ENCODE data around the gene GARIN5B.
A peak's percentile ranks its signal among the peaks of the same experiment; 100 is the strongest.
"Not testable (repeated sequence)": the region's sequence is repeated elsewhere in the genome, so short reads cannot be mapped to it uniquely, and the experiment has no call there.

GARIN5B gene

GRCh38 chr19:55339889-55340783, 22.9 kb downstream of the GARIN5B start:
- H3K4me1 ChIP-seq (ENCODE audit: control insufficient read depth, low read depth, low read length) = peaks cover 5% of the 10 kb centered on the region
- H3K4me3 ChIP-seq (ENCODE audit: low read length) = peak overlapping the region; percentile 74
- peaks cover 14% of the 10 kb centered on the region for H3K36me3 ChIP-seq (ENCODE audit: control insufficient read depth, low read depth, low read length)
- H3K9ac ChIP-seq (ENCODE audit: low read length) = peak overlapping the region; percentile 70
- H3K27ac ChIP-seq (ENCODE audit: low read length) = peak overlapping the region; percentile 45
- H3K9me3 ChIP-seq (ENCODE audit: control insufficient read depth, low read depth, low read length) = no peaks in the 10 kb centered on the region
- no peaks in the 10 kb centered on the region for H3K27me3 ChIP-seq (ENCODE audit: control insufficient read depth, insufficient read depth, low read length)

GRCh38 chr19:55339105-55339888, 23.8 kb downstream of the GARIN5B start, which contains the start of gene KMT5C:
KMT5C (plus strand) TSS chr19:55339876; CDS start chr19:55341937, 2,061 bp downstream.
- Histone ChIP-seq H3K4me1 (ENCODE audit: control insufficient read depth, low read depth, low read length) (peaks cover 5% of the 10 kb centered on the region), H3K9ac (ENCODE audit: low read length) (peak within 1 kb of the TSS; percentile 95), H3K36me3 (ENCODE audit: control insufficient read depth, low read depth, low read length) (peaks cover 14% of the 10 kb centered on the region), H3K4me3 (ENCODE audit: low read length) (peak within 1 kb of the TSS; percentile 74), H3K27me3 (ENCODE audit: control insufficient read depth, insufficient read depth, low read length) (no peaks in the 10 kb centered on the region), H3K9me3 (ENCODE audit: control insufficient read depth, low read depth, low read length) (no peaks in the 10 kb centered on the region), H3K27ac (ENCODE audit: low read length) (peak within 1 kb of the TSS; percentile 97)

- H3K9me3 ChIP-seq (ENCODE audit: control insufficient read depth, low read depth, low read length) = no peaks in the 10 kb centered on the region
- no peaks in the 10 kb centered on the region for H3K4me1 ChIP-seq (ENCODE audit: control insufficient read depth, low read depth, low read length)
- no peak overlapping the region for H3K4me3 ChIP-seq (ENCODE audit: low read length)
- H3K27ac ChIP-seq (ENCODE audit: low read length) = no peak overlapping the region
- H3K36me3 ChIP-seq (ENCODE audit: control insufficient read depth, low read depth, low read length) = no peaks in the 10 kb centered on the region
- H3K27me3 ChIP-seq (ENCODE audit: control insufficient read depth, insufficient read depth, low read length) = no peaks in the 10 kb centered on the region
- H3K9ac ChIP-seq (ENCODE audit: low read length) = no peak overlapping the region
These were observed 27.0 kb downstream of the GARIN5B start for GRCh38 chr19:55336101-55336500.

DNA sequence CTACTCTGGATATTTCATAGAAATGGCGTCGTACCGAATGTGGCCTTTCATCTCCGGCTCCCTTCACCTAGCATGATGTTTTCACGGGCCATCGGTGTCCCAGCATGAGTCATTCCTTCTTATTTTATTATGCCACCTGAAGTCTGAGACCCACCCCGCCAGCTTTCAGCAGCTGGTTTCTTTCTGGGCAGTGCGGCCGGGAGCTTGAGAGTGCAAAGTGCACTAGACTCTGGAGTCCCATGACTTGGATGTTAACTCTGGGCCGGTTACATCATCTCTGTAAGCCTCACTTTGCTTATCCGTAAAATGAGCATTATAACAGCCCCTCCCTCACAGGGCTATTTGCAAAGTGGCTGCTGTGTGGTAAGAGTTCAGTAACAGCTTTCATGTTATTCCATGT, 29.2 kb downstream of the GARIN5B start:
- no peak overlapping the region for H3K9ac ChIP-seq (ENCODE audit: low read length)

DNA sequence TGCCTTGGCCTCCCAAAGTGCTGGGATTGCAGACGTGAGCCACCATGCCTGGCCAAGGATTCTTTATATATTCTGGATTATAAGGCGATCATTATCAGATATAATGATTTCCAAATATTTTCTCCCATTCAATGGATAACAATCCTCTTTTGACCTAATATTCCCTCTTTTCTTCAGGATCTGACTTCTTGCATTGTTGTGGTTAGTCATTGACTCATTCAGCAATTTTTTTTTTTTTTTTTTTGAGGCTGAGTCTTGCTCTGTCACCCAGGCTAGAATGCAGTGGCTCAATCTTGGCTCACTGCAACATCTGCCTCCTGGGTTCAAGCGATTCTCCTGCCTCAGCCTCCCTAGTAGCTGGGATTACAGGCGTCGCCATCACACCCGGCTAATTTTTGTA, 33.3 kb downstream of the GARIN5B start:
- not testable (repeated sequence) for H3K27ac ChIP-seq (ENCODE audit: low read length); H3K9me3 ChIP-seq (ENCODE audit: control insufficient read depth, low read depth, low read length); H3K9ac ChIP-seq (ENCODE audit: low read length); H3K4me1 ChIP-seq (ENCODE audit: control insufficient read depth, low read depth, low read length); H3K27me3 ChIP-seq (ENCODE audit: control insufficient read depth, insufficient read depth, low read length); H3K36me3 ChIP-seq (ENCODE audit: control insufficient read depth, low read depth, low read length); H3K4me3 ChIP-seq (ENCODE audit: low read length)

More for the DNA sequence above, 29.2 kb downstream of the GARIN5B start:
- no peaks in the 10 kb centered on the region for H3K9me3 ChIP-seq (ENCODE audit: control insufficient read depth, low read depth, low read length)
- H3K4me1 ChIP-seq (ENCODE audit: control insufficient read depth, low read depth, low read length) = no peaks in the 10 kb centered on the region
- H3K36me3 ChIP-seq (ENCODE audit: control insufficient read depth, low read depth, low read length) = no peaks in the 10 kb centered on the region
- H3K27ac ChIP-seq (ENCODE audit: low read length) = no peak overlapping the region
- no peaks in the 10 kb centered on the region for H3K27me3 ChIP-seq (ENCODE audit: control insufficient read depth, insufficient read depth, low read length)
- H3K4me3 ChIP-seq (ENCODE audit: low read length) = no peak overlapping the region

GRCh38 chr19:55328774-55329318, 34.2 kb downstream of the GARIN5B start:
- not testable (repeated sequence) for H3K27me3 ChIP-seq (ENCODE audit: control insufficient read depth, insufficient read depth, low read length); H3K36me3 ChIP-seq (ENCODE audit: control insufficient read depth, low read depth, low read length); H3K9me3 ChIP-seq (ENCODE audit: control insufficient read depth, low read depth, low read length); H3K4me3 ChIP-seq (ENCODE audit: low read length); H3K27ac ChIP-seq (ENCODE audit: low read length); H3K9ac ChIP-seq (ENCODE audit: low read length); H3K4me1 ChIP-seq (ENCODE audit: control insufficient read depth, low read depth, low read length)

GRCh38 chr19:55325172-55325571, 37.9 kb downstream of the GARIN5B start, which contains the start of gene TMEM150B:
TMEM150B (minus strand) TSS chr19:55325341; CDS start chr19:55321036, 4,305 bp downstream.
- H3K27me3 ChIP-seq (ENCODE audit: control insufficient read depth, insufficient read depth, low read length) = no peaks in the 10 kb centered on the region
- no peak within 1 kb of the TSS for H3K9ac ChIP-seq (ENCODE audit: low read length)
- no peaks in the 10 kb centered on the region for H3K9me3 ChIP-seq (ENCODE audit: control insufficient read depth, low read depth, low read length)
- H3K36me3 ChIP-seq (ENCODE audit: control insufficient read depth, low read depth, low read length) = no peaks in the 10 kb centered on the region
- no peaks in the 10 kb centered on the region for H3K4me1 ChIP-seq (ENCODE audit: control insufficient read depth, low read depth, low read length)
- H3K4me3 ChIP-seq (ENCODE audit: low read length) = no peak within 1 kb of the TSS
- H3K27ac ChIP-seq (ENCODE audit: low read length) = no peak within 1 kb of the TSS

DNA sequence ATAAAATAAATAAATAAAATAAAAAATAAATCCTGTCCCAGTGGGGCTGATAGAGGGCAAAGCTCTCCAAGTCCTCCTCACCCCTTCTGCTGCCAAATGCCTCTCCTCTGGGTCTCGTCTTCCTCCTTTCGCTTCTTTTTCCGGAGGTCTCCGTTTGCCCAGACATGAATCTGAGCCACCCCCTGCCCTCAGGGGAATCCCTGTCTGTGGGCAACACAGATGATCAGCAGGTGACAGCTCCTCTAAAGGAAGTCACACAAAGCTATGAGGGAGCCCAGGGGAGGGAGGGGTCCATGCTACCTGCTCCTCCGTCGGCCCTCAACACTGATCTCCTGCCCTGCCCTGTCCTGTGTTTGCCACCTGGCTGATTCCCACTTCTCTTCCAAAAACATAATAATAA, 38.4 kb downstream of the GARIN5B start:
- Histone ChIP-seq H3K4me1 (ENCODE audit: control insufficient read depth, low read depth, low read length) (no peaks in the 10 kb centered on the region), H3K9me3 (ENCODE audit: control insufficient read depth, low read depth, low read length) (no peaks in the 10 kb centered on the region), H3K27me3 (ENCODE audit: control insufficient read depth, insufficient read depth, low read length) (no peaks in the 10 kb centered on the region), H3K36me3 (ENCODE audit: control insufficient read depth, low read depth, low read length) (no peaks in the 10 kb centered on the region), H3K4me3 (ENCODE audit: low read length) (no peak overlapping the region), H3K9ac (ENCODE audit: low read length) (no peak overlapping the region), H3K27ac (ENCODE audit: low read length) (no peak overlapping the region)

DNA sequence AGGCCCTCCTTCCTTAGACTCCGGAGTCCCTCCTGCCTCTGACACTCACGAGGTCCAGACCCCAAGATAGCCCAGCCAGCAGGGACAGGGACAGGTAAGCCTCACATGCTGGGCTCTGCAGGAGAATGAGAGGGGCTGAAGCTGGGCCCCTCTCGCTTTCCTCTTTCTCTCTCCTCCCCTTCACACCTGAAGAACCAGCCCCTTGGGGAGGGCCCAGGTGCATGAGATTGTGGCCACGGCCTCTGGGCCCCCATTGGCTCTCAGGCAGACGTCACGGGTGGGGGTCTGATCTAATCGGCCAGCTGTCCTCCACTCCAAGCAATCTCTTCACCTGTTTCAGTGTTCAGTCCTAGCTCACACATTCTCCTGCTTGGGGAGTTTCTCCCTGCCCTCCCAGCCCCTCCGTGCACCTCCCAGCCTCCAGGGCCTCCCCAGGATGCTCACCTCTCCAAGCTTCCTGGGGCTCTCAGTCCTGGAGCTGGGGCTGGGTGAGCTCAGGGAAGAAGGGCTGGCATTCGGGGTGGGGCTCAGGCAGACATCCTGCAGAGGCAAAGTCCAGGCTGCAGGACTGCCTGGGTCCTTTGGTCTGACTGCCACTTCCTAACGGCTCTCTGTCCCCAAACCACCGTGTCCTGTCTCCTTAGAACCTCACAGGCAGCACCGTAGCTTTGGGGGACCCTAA, 40.7 kb downstream of the GARIN5B start:
- Histone ChIP-seq H3K9ac (ENCODE audit: low read length) (no peak overlapping the region), H3K27me3 (ENCODE audit: control insufficient read depth, insufficient read depth, low read length) (no peaks in the 10 kb centered on the region), H3K4me3 (ENCODE audit: low read length) (no peak overlapping the region), H3K27ac (ENCODE audit: low read length) (no peak overlapping the region), H3K4me1 (ENCODE audit: control insufficient read depth, low read depth, low read length) (no peaks in the 10 kb centered on the region), H3K9me3 (ENCODE audit: control insufficient read depth, low read depth, low read length) (no peaks in the 10 kb centered on the region), H3K36me3 (ENCODE audit: control insufficient read depth, low read depth, low read length) (no peaks in the 10 kb centered on the region)

- Histone ChIP-seq H3K9me3 (ENCODE audit: control insufficient read depth, low read depth, low read length) (no peaks in the 10 kb centered on the region), H3K27me3 (ENCODE audit: control insufficient read depth, insufficient read depth, low read length) (no peaks in the 10 kb centered on the region), H3K9ac (ENCODE audit: low read length) (no peak overlapping the region), H3K36me3 (ENCODE audit: control insufficient read depth, low read depth, low read length) (no peaks in the 10 kb centered on the region), H3K4me3 (ENCODE audit: low read length) (no peak overlapping the region), H3K4me1 (ENCODE audit: control insufficient read depth, low read depth, low read length) (no peaks in the 10 kb centered on the region), H3K27ac (ENCODE audit: low read length) (no peak overlapping the region)
These were observed 41.5 kb downstream of the GARIN5B start for GRCh38 chr19:55321466-55322137.
